Astrocyte of the cerebellum (primary cell): Measurements from ENCODE around the gene ACACA.

Experiments
- DNase-seq: peaks from one replicate; pipeline ENCODE4 v3.0.0-alpha.2; 2011; ENCODE audit warnings: low read depth
- H3K4me3 ChIP-seq: 2 replicates; pipeline ENCODE4 v1.5.1; 2011; ENCODE audit warnings: mild to moderate bottlenecking, low read depth, low read length, moderate library complexity
- in situ Hi-C: cut with HindIII; loops from 2 replicates; pipeline ENCODE4 v1.10.0; 2017; ENCODE audit warnings: low sequenced_read_pairs
- TF ChIP-seq, protein P1 (sequence below): IDR thresholded peaks from 2 replicates; pipeline ENCODE4 v1.5.1; 2012; ENCODE audit warnings: low read length, low read depth, moderate library complexity, mild to moderate bottlenecking; ENCODE audit errors: missing control alignments

ACACA gene

DNA sequence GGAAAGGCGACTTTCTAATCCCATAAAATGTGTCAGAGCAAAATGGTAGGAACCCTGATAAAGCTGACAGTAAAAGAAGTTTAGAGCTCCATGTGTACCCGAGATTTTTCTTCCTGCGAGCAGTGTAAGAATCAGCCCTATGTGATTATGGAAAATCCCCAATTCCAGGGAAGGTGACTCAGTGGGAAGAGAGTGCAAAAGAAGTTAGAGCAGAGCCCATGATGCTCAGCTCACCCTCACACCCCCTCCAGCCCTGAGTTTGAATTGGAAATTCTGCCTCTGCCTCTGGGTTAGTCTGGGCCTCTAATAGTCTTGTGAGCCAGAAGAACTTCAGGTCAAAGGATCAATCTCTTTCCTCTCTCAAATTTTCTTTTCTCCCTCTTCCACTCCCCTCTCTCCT lies 18.4 kb downstream of the ACACA start:
- in situ Hi-C loops = no loop called here
- no peak for DNase-seq
- H3K4me3 ChIP-seq = no peak overlapping the region
- TF ChIP-seq, protein P1, sequence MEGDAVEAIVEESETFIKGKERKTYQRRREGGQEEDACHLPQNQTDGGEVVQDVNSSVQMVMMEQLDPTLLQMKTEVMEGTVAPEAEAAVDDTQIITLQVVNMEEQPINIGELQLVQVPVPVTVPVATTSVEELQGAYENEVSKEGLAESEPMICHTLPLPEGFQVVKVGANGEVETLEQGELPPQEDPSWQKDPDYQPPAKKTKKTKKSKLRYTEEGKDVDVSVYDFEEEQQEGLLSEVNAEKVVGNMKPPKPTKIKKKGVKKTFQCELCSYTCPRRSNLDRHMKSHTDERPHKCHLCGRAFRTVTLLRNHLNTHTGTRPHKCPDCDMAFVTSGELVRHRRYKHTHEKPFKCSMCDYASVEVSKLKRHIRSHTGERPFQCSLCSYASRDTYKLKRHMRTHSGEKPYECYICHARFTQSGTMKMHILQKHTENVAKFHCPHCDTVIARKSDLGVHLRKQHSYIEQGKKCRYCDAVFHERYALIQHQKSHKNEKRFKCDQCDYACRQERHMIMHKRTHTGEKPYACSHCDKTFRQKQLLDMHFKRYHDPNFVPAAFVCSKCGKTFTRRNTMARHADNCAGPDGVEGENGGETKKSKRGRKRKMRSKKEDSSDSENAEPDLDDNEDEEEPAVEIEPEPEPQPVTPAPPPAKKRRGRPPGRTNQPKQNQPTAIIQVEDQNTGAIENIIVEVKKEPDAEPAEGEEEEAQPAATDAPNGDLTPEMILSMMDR = no peak

DNA sequence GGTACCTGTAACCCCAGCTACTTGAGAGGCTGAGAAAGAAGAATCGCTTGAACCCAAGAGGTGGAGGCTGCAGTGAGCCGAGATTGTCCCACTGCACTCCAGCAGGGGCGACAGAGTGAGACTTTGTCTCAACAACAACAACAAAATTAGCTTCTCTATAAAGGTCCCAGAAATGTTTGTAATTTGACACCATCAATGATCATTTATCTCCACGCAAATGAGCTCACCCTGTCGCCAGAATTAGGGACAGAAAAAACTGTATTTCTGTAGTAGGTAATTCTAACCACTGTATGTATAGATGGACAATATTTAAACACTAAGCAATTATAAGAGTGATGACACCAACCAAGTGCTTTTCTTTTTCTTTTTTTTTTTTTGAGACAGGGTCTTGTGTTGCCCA lies 20.2 kb downstream of the ACACA start:
- in situ Hi-C loops = no loop called here
- TF ChIP-seq, protein P1 = no peak
- no peak overlapping the region for H3K4me3 ChIP-seq
- DNase-seq = no peak

DNA sequence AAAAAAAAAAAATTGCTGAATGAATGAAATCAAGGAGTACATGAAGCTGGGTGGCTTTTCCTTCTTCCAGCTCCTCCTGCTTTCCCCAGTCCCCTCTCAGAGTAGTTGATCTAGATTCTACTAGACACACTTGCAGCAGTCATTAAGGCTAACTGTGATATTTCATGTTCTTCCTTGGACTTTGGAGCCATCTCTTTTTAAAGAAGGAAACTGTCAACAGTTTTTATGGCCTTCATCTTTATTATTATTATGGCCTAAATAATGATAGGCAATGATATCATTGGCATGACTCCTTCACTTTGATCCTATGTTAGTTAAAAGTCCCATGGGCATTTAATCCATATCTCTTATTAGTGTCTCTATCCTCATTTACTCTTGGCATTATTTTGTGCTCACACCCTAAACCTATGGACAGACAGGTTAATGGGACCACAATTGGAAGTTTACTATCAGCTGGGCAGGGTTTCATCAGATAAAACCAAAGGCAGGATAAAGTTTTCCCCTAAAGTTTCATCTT lies 21.1 kb downstream of the ACACA start:
- TF ChIP-seq, protein P1 = no peak
- no peak overlapping the region for H3K4me3 ChIP-seq
- no peak for DNase-seq
- in situ Hi-C loops = no loop called here

DNA sequence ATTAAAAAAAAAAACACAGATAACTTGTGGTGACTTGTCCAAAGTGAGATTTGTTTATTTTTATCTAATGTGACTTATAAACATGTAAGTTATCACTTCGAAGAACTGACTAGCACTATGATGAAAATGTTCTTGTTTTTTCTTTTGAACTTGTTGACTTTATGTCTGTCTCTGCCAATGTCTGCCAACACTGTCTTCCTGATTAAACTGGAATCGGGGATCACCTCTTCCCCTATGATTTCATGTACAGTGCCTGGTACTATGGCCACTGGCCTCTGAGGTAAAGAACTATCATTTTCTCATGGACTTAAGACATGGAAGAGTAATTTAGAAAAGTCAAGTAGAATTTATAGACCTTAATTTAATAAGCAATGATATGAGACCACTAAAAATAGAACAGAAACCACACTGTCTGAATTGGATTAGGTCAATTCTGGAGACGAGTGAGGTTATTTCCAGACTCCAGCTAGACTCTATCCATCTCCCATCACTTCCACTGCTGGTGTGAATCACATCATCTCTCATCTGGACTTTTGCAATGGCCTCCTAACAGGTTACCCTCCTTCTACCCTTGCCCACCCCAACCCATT lies 22.0 kb downstream of the ACACA start:
- TF ChIP-seq, protein P1 = no peak
- H3K4me3 ChIP-seq = no peak overlapping the region
- DNase-seq = no peak
- in situ Hi-C loops = no loop called here

DNA sequence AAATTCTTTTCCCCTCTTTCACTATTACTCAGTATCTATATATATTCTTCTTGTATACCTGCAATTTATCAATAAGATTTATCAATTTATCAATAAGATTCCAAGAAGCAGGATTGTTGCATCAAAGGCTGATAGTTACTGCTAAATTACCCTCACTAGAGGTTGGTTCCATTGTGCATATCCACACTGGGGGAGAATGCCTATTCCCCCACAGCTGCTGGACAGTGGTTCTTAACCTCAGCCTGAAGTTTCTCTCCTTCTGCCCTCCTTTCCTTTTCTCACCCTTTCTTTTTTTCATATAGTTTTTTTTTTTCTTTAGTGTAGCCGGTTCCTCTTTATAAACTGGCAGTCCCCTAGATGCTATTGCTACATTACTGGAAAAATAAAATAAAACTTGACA lies 24.6 kb downstream of the ACACA start:
- no peak overlapping the region for H3K4me3 ChIP-seq
- no peak for DNase-seq
- in situ Hi-C loops = no loop called here
- TF ChIP-seq, protein P1 = no peak

DNA sequence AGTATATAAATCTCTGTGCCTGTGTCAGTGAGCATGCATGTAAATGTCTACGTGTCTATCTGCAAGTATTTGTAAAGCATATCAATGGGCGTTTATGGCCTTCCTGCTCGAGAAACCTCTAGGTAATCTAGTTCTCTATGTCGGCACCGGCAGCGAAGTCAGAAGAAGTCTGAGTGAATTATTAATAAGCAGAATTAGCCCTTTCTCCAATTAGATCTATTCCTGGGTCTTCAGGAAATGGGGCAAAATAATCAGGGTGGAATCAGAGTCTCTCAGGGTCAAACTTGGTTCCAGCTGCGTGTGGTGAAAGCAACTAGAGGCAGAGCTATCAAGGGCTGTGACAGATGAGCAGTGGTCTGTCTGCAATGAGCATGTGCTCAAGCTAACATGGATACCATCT lies 30.9 kb downstream of the ACACA start, which contains the start of gene C17orf78:
Gene C17orf78 (plus strand): TSS at position 280 of the 400 bp plus-strand sequence. CDS start 108 bp downstream, at position 388.
- in situ Hi-C loops = no loop called here
- TF ChIP-seq, protein P1 = no peak
- no peak for DNase-seq
- no peak within 1 kb of the TSS for H3K4me3 ChIP-seq
